IMR-90 (cell line): Measurements from ENCODE around the gene ELAVL1. TPM values are rescaled to one million over a fixed set of nuclear protein-coding genes. Genes with fewer than 3 reads are reported as not detected.

Experiments used
- ATAC-seq: fragments of 200-7000 bp; cut with Tn5 transposase; 2 replicates; pipeline ENCODE4 v1.9.1; 2020; ENCODE audit warnings: low read depth, mild to moderate bottlenecking, moderate library complexity
- BruUV-seq: library from RNA; stranded (reverse); fragments of 400-500 nt; replicated peaks from 2 replicates; lab custom pipeline; 2021; lab: Mats Ljungman, UMichigan
- CTCF ChIA-PET: fragments of 300-600 bp; formaldehyde crosslinking; extraction: SDS; loops from one replicate; lab custom pipeline; 2021; ENCODE audit warnings: antibody characterized with exemption; lab: Yijun Ruan, JAX
- POLR2A ChIA-PET: fragments of 300-600 bp; sonication (Branson Sonifier 250); formaldehyde crosslinking; loops from one replicate; lab custom pipeline; 2022; ENCODE audit warnings: antibody characterized with exemption; ENCODE audit not compliant: unreplicated experiment; lab: Charles Lee
- DNase-seq: peaks from one replicate; pipeline ENCODE4 v3.0.0; 2013
- H2AFZ ChIP-seq: replicated peaks from 2 replicates; pipeline ENCODE3; 2013; ENCODE audit warnings: low read length, mild to moderate bottlenecking; ENCODE audit not compliant: poor library complexity
- H2AK5ac ChIP-seq: 2 replicates; pipeline ENCODE4 v1.6.1; 2013; ENCODE audit warnings: low read depth, low read length, inconsistent platforms
- H2AK9ac ChIP-seq: replicated peaks from 2 replicates; pipeline ENCODE3; 2013; ENCODE audit warnings: mild to moderate bottlenecking, low read depth, low read length, moderate library complexity; ENCODE audit not compliant: poor library complexity
- H2BK120ac ChIP-seq: 2 replicates; pipeline ENCODE4 v1.6.1; 2013; ENCODE audit warnings: low read depth, low read length, inconsistent platforms
- H2BK15ac ChIP-seq: 3 replicates; pipeline ENCODE4 v1.6.1; 2013; ENCODE audit warnings: low read depth, low read length, inconsistent platforms
- H2BK20ac ChIP-seq: 2 replicates; pipeline ENCODE4 v1.6.1; 2013; ENCODE audit warnings: low read depth, mild to moderate bottlenecking, inconsistent platforms, low read length, moderate library complexity
- H2BK5ac ChIP-seq: 2 replicates; pipeline ENCODE4 v1.6.1; 2013; ENCODE audit warnings: mild to moderate bottlenecking, low read depth, low read length, inconsistent platforms; ENCODE audit not compliant: poor library complexity, severe bottlenecking
- H3K14ac ChIP-seq: replicated peaks from 2 replicates; pipeline ENCODE4 v1.6.1; 2013; ENCODE audit warnings: low read depth, low read length, inconsistent platforms
- H3K18ac ChIP-seq: 2 replicates; pipeline ENCODE4 v1.6.1; 2013; ENCODE audit warnings: low read depth, low read length, control low read depth
- H3K23ac ChIP-seq: 2 replicates; pipeline ENCODE4 v1.6.1; 2013; ENCODE audit warnings: low read depth, low read length, inconsistent platforms
- H3K27ac ChIP-seq: 2 replicates; pipeline ENCODE4 v1.5.1; 2013; ENCODE audit warnings: mild to moderate bottlenecking, control low read depth, low read length; ENCODE audit not compliant: insufficient read depth
- H3K27me3 ChIP-seq: 2 replicates; pipeline ENCODE4 v1.6.1; 2013; ENCODE audit warnings: low read length; ENCODE audit not compliant: control insufficient read depth, insufficient read depth
- H3K36me3 ChIP-seq: 2 replicates; pipeline ENCODE4 v1.6.1; 2013; ENCODE audit warnings: low read length, mixed read lengths; ENCODE audit not compliant: control insufficient read depth, insufficient read depth
- H3K4ac ChIP-seq: 2 replicates; pipeline ENCODE4 v1.6.1; 2013; ENCODE audit warnings: low read depth, low read length, inconsistent platforms
- H3K4me1 ChIP-seq: 2 replicates; pipeline ENCODE4 v1.6.1; 2013; ENCODE audit warnings: low read length, mixed read lengths; ENCODE audit not compliant: control insufficient read depth, insufficient read depth
- H3K4me2 ChIP-seq: 2 replicates; pipeline ENCODE4 v1.6.1; 2013; ENCODE audit warnings: low read depth, mild to moderate bottlenecking, control low read depth, low read length, moderate library complexity
- H3K4me3 ChIP-seq: 2 replicates; pipeline ENCODE4 v1.5.1; 2013; ENCODE audit warnings: low read depth, mild to moderate bottlenecking, control low read depth, low read length, moderate library complexity; ENCODE audit not compliant: insufficient read depth
- H3K56ac ChIP-seq: 2 replicates; pipeline ENCODE4 v1.6.1; 2013; ENCODE audit warnings: low read length, inconsistent platforms; ENCODE audit not compliant: insufficient read depth; ENCODE audit errors: extremely low read depth
- H3K79me1 ChIP-seq, 2 experiments: 2 replicates each; pipeline ENCODE4 v1.6.1; 2013; ENCODE audit warnings: low read length in 2 of 2, inconsistent platforms in 1 of 2, low read depth in 1 of 2
- H3K9ac ChIP-seq: 2 replicates; pipeline ENCODE4 v1.6.1; 2013; ENCODE audit warnings: low read depth, low read length, control low read depth
- H3K9me1 ChIP-seq: 2 replicates; pipeline ENCODE4 v1.6.1; 2013; ENCODE audit warnings: low read length, inconsistent platforms; ENCODE audit not compliant: insufficient read depth
- H3K9me3 ChIP-seq: 2 replicates; pipeline ENCODE4 v1.6.1; 2013; ENCODE audit warnings: low read length; ENCODE audit not compliant: control insufficient read depth, insufficient read depth
- H4K20me1 ChIP-seq: 2 replicates; pipeline ENCODE4 v1.6.1; 2013; ENCODE audit warnings: low read length, inconsistent platforms; ENCODE audit not compliant: insufficient read depth
- H4K5ac ChIP-seq: 2 replicates; pipeline ENCODE4 v1.6.1; 2013; ENCODE audit warnings: mild to moderate bottlenecking, low read depth, low read length, control low read depth
- H4K8ac ChIP-seq, 2 experiments: 2 replicates each; pipeline ENCODE4 v1.6.1; 2013; ENCODE audit warnings: low read depth in 2 of 2, low read length in 2 of 2, control low read depth in 1 of 2, inconsistent platforms in 1 of 2
- H4K91ac ChIP-seq: 2 replicates; pipeline ENCODE4 v1.6.1; 2013; ENCODE audit warnings: low read depth, low read length, inconsistent platforms; ENCODE audit not compliant: insufficient read depth
- BHLHE40 ChIP-seq: fragments of 150-350 bp; IDR thresholded peaks from 2 replicates; pipeline ENCODE4 v1.6.1; 2016; ENCODE audit warnings: mild to moderate bottlenecking, low read depth, low read length
- CEBPB ChIP-seq: IDR thresholded peaks from 2 replicates; pipeline ENCODE4 v1.6.1; 2012; ENCODE audit warnings: low read depth, low read length, improper control_type of control experiment
- CHD1 ChIP-seq: IDR thresholded peaks from 2 replicates; pipeline ENCODE4 v1.6.1; 2012; ENCODE audit warnings: low read depth, low read length, improper control_type of control experiment
- CTCF ChIP-seq: conservative IDR thresholded peaks from 2 replicates; pipeline ENCODE4 v1.5.1; 2012; ENCODE audit warnings: mild to moderate bottlenecking, low read depth, low read length, improper control_type of control experiment
- ELK1 ChIP-seq: fragments of 150-350 bp; IDR thresholded peaks from 2 replicates; pipeline ENCODE4 v1.6.1; 2016; ENCODE audit warnings: low read depth, mild to moderate bottlenecking, low read length, moderate library complexity, borderline replicate concordance
- FOS ChIP-seq: fragments of 150-350 bp; IDR thresholded peaks from 2 replicates; pipeline ENCODE4 v1.6.1; 2016; ENCODE audit warnings: low read depth, low read length
- MAFK ChIP-seq: IDR thresholded peaks from 2 replicates; pipeline ENCODE4 v1.6.1; 2012; ENCODE audit warnings: low read depth, low read length, improper control_type of control experiment
- MAZ ChIP-seq: IDR thresholded peaks from 2 replicates; pipeline ENCODE4 v1.6.1; 2012; ENCODE audit warnings: low read depth, mild to moderate bottlenecking, low read length, improper control_type of control experiment, moderate library complexity, borderline replicate concordance
- MXI1 ChIP-seq: IDR thresholded peaks from 2 replicates; pipeline ENCODE4 v1.6.1; 2012; ENCODE audit warnings: low read depth, mild to moderate bottlenecking, low read length, moderate library complexity, borderline replicate concordance
- NFE2L2 ChIP-seq: fragments of 150-350 bp; IDR thresholded peaks from 2 replicates; pipeline ENCODE4 v1.6.1; 2016; ENCODE audit warnings: low read depth, mild to moderate bottlenecking, low read length
- POLR2A ChIP-seq: IDR thresholded peaks from 2 replicates; pipeline ENCODE4 v1.6.1; 2012; ENCODE audit warnings: mild to moderate bottlenecking, low read depth, low read length
- RAD21 ChIP-seq: IDR thresholded peaks from 2 replicates; pipeline ENCODE4 v1.6.1; 2012; ENCODE audit warnings: low read length, improper control_type of control experiment
- RCOR1 ChIP-seq: IDR thresholded peaks from 2 replicates; pipeline ENCODE4 v1.6.1; 2012; ENCODE audit warnings: mild to moderate bottlenecking, low read length, improper control_type of control experiment; ENCODE audit not compliant: insufficient replicate concordance
- RFX5 ChIP-seq: IDR thresholded peaks from 2 replicates; pipeline ENCODE4 v1.8.0; 2012; ENCODE audit warnings: low read depth, mild to moderate bottlenecking, low read length, moderate library complexity
- SMC3 ChIP-seq: fragments of 150-350 bp; IDR thresholded peaks from 2 replicates; pipeline ENCODE4 v1.6.1; 2016; ENCODE audit warnings: low read depth, mild to moderate bottlenecking, antibody characterized with exemption, low read length, moderate library complexity
- USF2 ChIP-seq: fragments of 150-350 bp; IDR thresholded peaks from 2 replicates; pipeline ENCODE4 v1.6.1; 2017; ENCODE audit warnings: mild to moderate bottlenecking, antibody characterized with exemption, low read length, low read depth
- WGBS, 2 experiments: methylation state at CpG; one replicate each; pipeline versions ENCODE4 v1.1.5 to v1.1.7; 2013; ENCODE audit warnings: missing lambda C conversion rate in 2 of 2; ENCODE audit not compliant: insufficient read length in 1 of 2; ENCODE audit errors: extremely low coverage in 2 of 2; 5-methylcytosine and 5-hydroxymethylcytosine counted together
- dilution Hi-C: fragments of 300-500 bp; cut with HindIII; formaldehyde crosslinking; loops from one replicate; pipeline ENCODE4 v1.14.3; 2018; ENCODE audit warnings: low sequenced_read_pairs; ENCODE audit not compliant: unreplicated experiment
- in situ Hi-C: fragments of 300-500 bp; cut with MboI; formaldehyde crosslinking; loops from 3 replicates; pipeline ENCODE4 v1.14.3; 2019; ENCODE audit warnings: low sequenced_read_pairs, inconsistent platforms, mixed read lengths
- intact Hi-C: fragments of 100-400 bp; cut with micrococcal nuclease; formaldehyde crosslinking; loops from 2 replicates; pipeline ENCODE4 v1.10.0; 2022
- polyA plus RNA-seq, 3 experiments: library from polyadenylated mRNA; depleted of rRNA; stranded (reverse); fragments of >200 nt; gene quantifications; 2 replicates each; pipeline ENCODE4 v1.2.3, GENCODE V29; 2012; ENCODE audit warnings: low replicate concordance in 1 of 3
- total RNA-seq: library from RNA; depleted of rRNA; stranded (reverse); fragments of >200 nt; gene quantifications from 2 replicates; pipeline ENCODE4 v1.2.3, GENCODE V29; 2012

Gene ELAVL1
- total and polyA plus RNA-seq, 2 of the 4 experiments (the other 2 are of a cell fraction): 55.6 to 59.0 TPM

- no peaks in the 10 kb centered on the region for H3K27me3 ChIP-seq
- no peak overlapping the region for H3K4me2 ChIP-seq
- no peaks in the 10 kb centered on the region; the same call in 1 of the 2 replicates for H4K20me1 ChIP-seq
- ChIA-PET CTCF (no interaction called here), POLR2A (no interaction called here)
- no peak overlapping the region for H2BK20ac ChIP-seq
- in situ Hi-C loops: no loop called here
- DNase-seq (no peak), ATAC-seq (no peak)
- dilution Hi-C loops: no loop called here
- H3K4ac ChIP-seq: no peak overlapping the region
- H4K5ac ChIP-seq: no peak overlapping the region
- no peaks in the 10 kb centered on the region for H3K9me1 ChIP-seq
- 84% methylated on average over 11 of the region's 21 CpGs; no CpG with 5 or more reads in 1 of the 2 experiments for WGBS, 2 experiments
- no peak overlapping the region for H2AK5ac ChIP-seq
- no peak overlapping the region for H2BK5ac ChIP-seq
- peaks cover 7 to 24% of the 10 kb centered on the region in 2 experiments; a peak in 2 of 4 replicates for H3K79me1 ChIP-seq
- H3K36me3 ChIP-seq: peaks cover 67% of the 10 kb centered on the region
- no peak for TF ChIP-seq CHD1
- no peak for TF ChIP-seq RFX5
- TF ChIP-seq SMC3: no peak
- TF ChIP-seq RCOR1: no peak
- TF ChIP-seq MXI1: no peak
- TF ChIP-seq CEBPB: no peak
- TF ChIP-seq NFE2L2: no peak
- TF ChIP-seq POLR2A: no peak
- TF ChIP-seq MAZ: no peak
- no peak for TF ChIP-seq RAD21
- no peak for TF ChIP-seq ELK1
- TF ChIP-seq FOS: no peak
- no peak for TF ChIP-seq USF2
- TF ChIP-seq MAFK: no peak
- no peak for TF ChIP-seq CTCF
- no peak for TF ChIP-seq BHLHE40
- no peak overlapping the region for H3K9ac ChIP-seq
- no peak overlapping the region for H2BK120ac ChIP-seq
- H3K4me1 ChIP-seq: no peaks in the 10 kb centered on the region
- no peak overlapping the region for H3K18ac ChIP-seq
- H3K56ac ChIP-seq: no peak overlapping the region
- H3K4me3 ChIP-seq: no peak overlapping the region
- H3K9me3 ChIP-seq: no peaks in the 10 kb centered on the region
- BruUV-seq: no TSS peak
- no peak overlapping the region for H2AK9ac ChIP-seq
- no peak overlapping the region for H2AFZ ChIP-seq
- no peak overlapping the region for H3K14ac ChIP-seq
- H4K91ac ChIP-seq: no peak overlapping the region
- no peak overlapping the region for H4K8ac ChIP-seq
- H2BK15ac ChIP-seq: no peak overlapping the region
- no peak overlapping the region for H3K23ac ChIP-seq
- no peak overlapping the region for H3K27ac ChIP-seq
- intact Hi-C loops: no loop called here
Measured at GRCh38 chr19:7934766-7935165, 70.7 kb downstream of the ELAVL1 start.
